HCT116 (cell line): ENCODE results near the gene CARMIL1. TPM values are rescaled to one million over a fixed set of nuclear protein-coding genes. Genes with fewer than 3 reads are reported as not detected.

Experiments
- ATAC-seq: fragments of 200-7000 bp; cut with Tn5 transposase; 2 replicates; pipeline ENCODE4 v1.9.1; 2020; ENCODE audit warnings: mild to moderate bottlenecking, moderate library complexity
- BruUV-seq: library from RNA; stranded (reverse); fragments of 400-500 nt; replicated peaks from 2 replicates; lab custom pipeline; 2021; lab: Mats Ljungman, UMichigan
- CTCF ChIA-PET: fragments of 300-600 bp; sonication (Branson Sonifier 250); formaldehyde crosslinking; loops from one replicate; lab custom pipeline; 2021; ENCODE audit warnings: antibody characterized with exemption; lab: Charles Lee
- POLR2A ChIA-PET: fragments of 300-600, 350-600 bp; sonication (Branson Sonifier 250); formaldehyde crosslinking; loops from one replicate; lab custom pipeline; 2021; ENCODE audit warnings: antibody characterized with exemption; lab: Charles Lee
- RAD21 ChIA-PET, 2 experiments: fragments of 300-600 bp; sonication (Branson Sonifier 250); formaldehyde crosslinking; loops; one replicate each; lab custom pipeline; 2023; ENCODE audit warnings: low total read pairs in 2 of 2; ENCODE audit not compliant: uncharacterized antibody in 2 of 2, unreplicated experiment in 2 of 2, low non-redundant PET in 1 of 2; lab: Charles Lee
- DNase-seq: peaks from one replicate; pipeline ENCODE4 v3.0.0-alpha.2; 2010; ENCODE audit warnings: low read depth, low spot score
- H2AFZ ChIP-seq: fragments of 200-600 bp; shearing (Covaris generic), sonication (generic); 2 replicates; pipeline ENCODE4 v1.6.1; 2017; ENCODE audit warnings: low read depth, mixed run types, mixed read lengths, antibody characterized with exemption, low read length; ENCODE audit not compliant: poor library complexity, severe bottlenecking
- H3K27ac ChIP-seq: 2 replicates; pipeline ENCODE4 v1.5.1; 2012; ENCODE audit warnings: low read depth, low read length
- H3K27me3 ChIP-seq: fragments of 200-600 bp; sonication (generic); 2 replicates; pipeline ENCODE4 v1.6.1; 2016; ENCODE audit warnings: mixed run types, low read length, mixed read lengths; ENCODE audit not compliant: insufficient read depth
- H3K36me3 ChIP-seq, 2 experiments: fragments of 200-500 bp in 1 of 2; fragments of 200-600 bp in 1 of 2; sonication (Bioruptor generic) in 1 of 2; sonication (generic) in 1 of 2; 2 replicates each; pipeline versions ENCODE4 v1.5.1 to v1.6.1; 2014 to 2016; ENCODE audit warnings: low read length in 2 of 2, inconsistent platforms in 1 of 2, mixed read lengths in 1 of 2, mixed run types in 1 of 2; ENCODE audit not compliant: insufficient read depth in 2 of 2, control insufficient read depth in 1 of 2
- H3K4me1 ChIP-seq, 2 experiments: fragments of 200-600 bp in 1 of 2; sonication (generic) in 1 of 2; 2 replicates each; pipeline versions ENCODE4 v1.5.1 to v1.6.1; 2012 to 2017; ENCODE audit warnings: low read length in 2 of 2, inconsistent platforms in 1 of 2, mild to moderate bottlenecking in 1 of 2, mixed read lengths in 1 of 2, mixed run types in 1 of 2, moderate library complexity in 1 of 2; ENCODE audit not compliant: insufficient read depth in 2 of 2, control insufficient read depth in 1 of 2
- H3K4me2 ChIP-seq: fragments of 200-600 bp; sonication (generic); 2 replicates; pipeline ENCODE4 v1.6.1; 2017; ENCODE audit warnings: mixed run types, low read length, mixed read lengths
- H3K4me3 ChIP-seq, 2 experiments: fragments of 200-600 bp in 1 of 2; sonication (generic) in 1 of 2; replicated peaks in 1 of 2; 2 replicates each; pipeline ENCODE4 v1.5.1; 2011 to 2016; ENCODE audit warnings: low read length in 2 of 2, control low read depth in 1 of 2, low read depth in 1 of 2, mild to moderate bottlenecking in 1 of 2, mixed read lengths in 1 of 2, mixed run types in 1 of 2
- H3K79me2 ChIP-seq: fragments of 200-600 bp; sonication (generic); 2 replicates; pipeline ENCODE4 v1.6.1; 2017; ENCODE audit warnings: mild to moderate bottlenecking, mixed run types, low read length, moderate library complexity, mixed read lengths; ENCODE audit not compliant: insufficient read depth
- H3K9ac ChIP-seq: fragments of 200-600 bp; sonication (generic); 2 replicates; pipeline ENCODE4 v1.6.1; 2016; ENCODE audit warnings: low read length, mixed read lengths
- H3K9me2 ChIP-seq: fragments of 200-600 bp; sonication (generic), shearing (Covaris generic); 2 replicates; pipeline ENCODE4 v1.6.1; 2017; ENCODE audit warnings: mixed run types, mild to moderate bottlenecking, moderate library complexity; ENCODE audit not compliant: insufficient read depth
- H3K9me3 ChIP-seq, 2 experiments: fragments of 200-500 bp in 1 of 2; fragments of 200-600 bp in 1 of 2; sonication (Bioruptor generic) in 1 of 2; sonication (generic) in 1 of 2; 2 replicates each; pipeline ENCODE4 v1.6.1; 2014 to 2017; ENCODE audit warnings: low read length in 2 of 2, mixed read lengths in 2 of 2, inconsistent platforms in 1 of 2, low read depth in 1 of 2, mild to moderate bottlenecking in 1 of 2, mixed run types in 1 of 2, moderate library complexity in 1 of 2; ENCODE audit not compliant: control insufficient read depth in 1 of 2, insufficient read depth in 1 of 2
- H4K20me1 ChIP-seq: fragments of 200-600 bp; sonication (generic), shearing (Covaris generic); 2 replicates; pipeline ENCODE4 v1.6.1; 2017; ENCODE audit warnings: mixed run types, mild to moderate bottlenecking, moderate library complexity; ENCODE audit not compliant: insufficient read depth
- ATF3 ChIP-seq: IDR thresholded peaks from 2 replicates; pipeline ENCODE4 v1.6.1; 2012
- CBX3 ChIP-seq: IDR thresholded peaks from 2 replicates; pipeline ENCODE4 v1.6.1; 2012; ENCODE audit warnings: low read depth
- CTCF ChIP-seq, 3 experiments: fragments of 200-600 bp in 1 of 3; sonication (generic) in 1 of 3; IDR thresholded peaks in 2 of 3; conservative IDR thresholded peaks in 1 of 3; 2 replicates each; pipeline ENCODE4 v1.5.1; 2012 to 2017; ENCODE audit warnings: low read depth in 2 of 3, low read length in 2 of 3, antibody characterized with exemption in 1 of 3, borderline replicate concordance in 1 of 3, control low read depth in 1 of 3, mild to moderate bottlenecking in 1 of 3, mixed read lengths in 1 of 3, mixed run types in 1 of 3, moderate library complexity in 1 of 3; ENCODE audit not compliant: insufficient read depth in 1 of 3
- EZH2phosphoT487 ChIP-seq: fragments of 200-600 bp; IDR thresholded peaks from 2 replicates; pipeline ENCODE4 v1.6.1; 2018; ENCODE audit warnings: antibody characterized with exemption, borderline replicate concordance
- POLR2AphosphoS5 ChIP-seq: IDR thresholded peaks from 2 replicates; pipeline ENCODE4 v1.6.1; 2011; ENCODE audit warnings: mild to moderate bottlenecking, low read depth, low read length, moderate library complexity
- RAD21 ChIP-seq: IDR thresholded peaks from 2 replicates; pipeline ENCODE4 v1.6.1; 2012; ENCODE audit warnings: low read depth, mild to moderate bottlenecking
- REST ChIP-seq: IDR thresholded peaks from 2 replicates; pipeline ENCODE4 v1.6.1; 2012; ENCODE audit warnings: low read depth
- SP1 ChIP-seq: IDR thresholded peaks from 2 replicates; pipeline ENCODE4 v1.6.1; 2012; ENCODE audit warnings: low read depth
- SRF ChIP-seq: IDR thresholded peaks from 2 replicates; pipeline ENCODE4 v1.6.1; 2012; ENCODE audit warnings: low read depth
- YY1 ChIP-seq: IDR thresholded peaks from 2 replicates; pipeline ENCODE4 v1.6.1; 2011; ENCODE audit warnings: low read length, low read depth, moderate library complexity, mild to moderate bottlenecking; ENCODE audit not compliant: insufficient replicate concordance; ENCODE audit errors: extremely low read depth
- ZBTB33 ChIP-seq: IDR thresholded peaks from 2 replicates; pipeline ENCODE4 v1.6.1; 2011; ENCODE audit warnings: mild to moderate bottlenecking, low read length, moderate library complexity; ENCODE audit not compliant: insufficient replicate concordance; ENCODE audit errors: extremely low read depth
- ZFX ChIP-seq: fragments of 450-650 bp; IDR thresholded peaks from 2 replicates; pipeline ENCODE4 v1.6.1; 2017
- intact Hi-C: fragments of 100-400 bp; cut with micrococcal nuclease; formaldehyde crosslinking; loops from 2 replicates; pipeline ENCODE4 v1.10.0; 2022
- total RNA-seq: library from RNA; stranded (reverse); gene quantifications from one replicate; pipeline ENCODE4 v1.2.1, GENCODE V29; 2021; ENCODE audit not compliant: unreplicated experiment

The CARMIL1 gene
- total RNA-seq, 1 experiment from 2014 or later: 21.7 TPM

GRCh38 chr6:25464225-25464624, 185.1 kb downstream of the CARMIL1 start:
- H3K9me3 ChIP-seq: no peaks in the 10 kb centered on the region
- RAD21 ChIA-PET: no interaction called here

More at GRCh38 chr6:25464225-25464624, 185.1 kb downstream of the CARMIL1 start:
- Histone ChIP-seq H3K9ac (no peak overlapping the region), H3K4me3 (no peak overlapping the region), H4K20me1 (no peaks in the 10 kb centered on the region), H3K9me2 (no peaks in the 10 kb centered on the region), H3K36me3 (no peaks in the 10 kb centered on the region), H3K27ac (no peak overlapping the region), H3K4me2 (no peak overlapping the region), H3K79me2 (no peaks in the 10 kb centered on the region), H2AFZ (no peak overlapping the region), H3K4me1 (peaks cover 3 to 7% of the 10 kb centered on the region in 2 experiments)
- BruUV-seq: no TSS peak
- intact Hi-C loops: no loop called here
- no peak for DNase-seq
- CTCF ChIA-PET: no interaction called here
- ATAC-seq: no peak
- TF ChIP-seq ZFX (no peak), ZBTB33 (no peak), REST (no peak), CTCF (IDR thresholded peaks at IDR 0.05 in 2 of 3, conservative IDR thresholded peaks at IDR 0.05 in 1 of 3; ENCODE audit: borderline replicate concordance in 1 of 3, insufficient read depth in 1 of 3, low read depth in 2 of 3, low read length in 2 of 3) (no peak), EZH2phosphoT487 (no peak), ATF3 (no peak), SRF (no peak), POLR2AphosphoS5 (no peak), RAD21 (no peak), SP1 (no peak), CBX3 (no peak), YY1 (no peak)
- TF ChIP-seq, all 23 proteins: peak for 0
- H3K27me3 ChIP-seq: no peaks in the 10 kb centered on the region
- POLR2A ChIA-PET: no interaction called here
